ENCODE results near the gene ITGA7. TPM values are rescaled to one million over a fixed set of nuclear protein-coding genes. Genes with fewer than 3 reads are reported as not detected.

ITGA7 gene
- total RNA-seq, 1 experiment from 2014 or later: 2.1 TPM

GRCh38 chr12:55706568-55707218 lies 1.0 kb downstream of the ITGA7 start:
- POLR2A ChIA-PET: no interaction called here
- no peak for TF ChIP-seq CTCF (IDR thresholded peaks at IDR 0.05; ENCODE audit: unreplicated experiment)
- Mint-ChIP-seq H3K27me3 (ENCODE audit: insufficient read depth, unreplicated experiment) (peaks cover 38% of the 10 kb centered on the region), H3K4me3 (ENCODE audit: unreplicated experiment) (peak overlapping the region; percentile 60), H3K36me3 (ENCODE audit: insufficient read depth, unreplicated experiment) (no peaks in the 10 kb centered on the region), H3K4me1 (ENCODE audit: insufficient read depth, unreplicated experiment) (peaks cover 7% of the 10 kb centered on the region), H3K9me3 (ENCODE audit: unreplicated experiment) (no peaks in the 10 kb centered on the region), H3K27ac (ENCODE audit: low read depth, unreplicated experiment) (no peak overlapping the region)
- no TSS peak for BruUV-seq (replicated peaks)
- CTCF ChIA-PET: interaction anchor here (1.2 kb wide), 1 partner anchor 32 kb away, joined by 4 read pairs; no protein-coding TSS in a partner anchor
- intact Hi-C loops (cut with micrococcal nuclease): no loop called here
- no peak for DNase-seq (ENCODE audit: unreplicated experiment)

GRCh38 chr12:55705782-55706402 lies 1.8 kb downstream of the ITGA7 start:
- intact Hi-C loops (cut with micrococcal nuclease): no loop called here
- H3K4me3 Mint-ChIP-seq (ENCODE audit: unreplicated experiment): no peak overlapping the region
- CTCF ChIA-PET: interaction anchor here (1.2 kb wide), 1 partner anchor 33 kb away, joined by 4 read pairs; no protein-coding TSS in a partner anchor
- no peaks in the 10 kb centered on the region for H3K36me3 Mint-ChIP-seq (ENCODE audit: insufficient read depth, unreplicated experiment)
- POLR2A ChIA-PET: interaction anchor here (0.6 kb wide), 1 partner anchor 658 kb away, joined by 4 read pairs; no protein-coding TSS in a partner anchor
- no peak for TF ChIP-seq CTCF (IDR thresholded peaks at IDR 0.05; ENCODE audit: unreplicated experiment)
- DNase-seq (ENCODE audit: unreplicated experiment): no peak
- H3K4me1 Mint-ChIP-seq (ENCODE audit: insufficient read depth, unreplicated experiment): peaks cover 7% of the 10 kb centered on the region
- H3K9me3 Mint-ChIP-seq (ENCODE audit: unreplicated experiment): no peaks in the 10 kb centered on the region
- no peak overlapping the region for H3K27ac Mint-ChIP-seq (ENCODE audit: low read depth, unreplicated experiment)
- no TSS peak for BruUV-seq (replicated peaks)
- peaks cover 38% of the 10 kb centered on the region for H3K27me3 Mint-ChIP-seq (ENCODE audit: insufficient read depth, unreplicated experiment)

- H3K9me3 Mint-ChIP-seq (ENCODE audit: unreplicated experiment): no peaks in the 10 kb centered on the region
- BruUV-seq (replicated peaks): no TSS peak
- H3K27me3 Mint-ChIP-seq (ENCODE audit: insufficient read depth, unreplicated experiment): peaks cover 35% of the 10 kb centered on the region
- H3K4me1 Mint-ChIP-seq (ENCODE audit: insufficient read depth, unreplicated experiment): peaks cover 9% of the 10 kb centered on the region
- no peak overlapping the region for H3K27ac Mint-ChIP-seq (ENCODE audit: low read depth, unreplicated experiment)
- CTCF ChIA-PET: interaction anchor here (0.6 to 1.2 kb wide), 2 partner anchors 16 to 34 kb away, joined by 3 to 4 read pairs; no protein-coding TSS in a partner anchor
- POLR2A ChIA-PET: interaction anchor here (0.6 kb wide), 1 partner anchor 659 kb away, joined by 4 read pairs; no protein-coding TSS in a partner anchor
- intact Hi-C loops (cut with micrococcal nuclease): no loop called here
- H3K4me3 Mint-ChIP-seq (ENCODE audit: unreplicated experiment): no peak overlapping the region
- no peak for DNase-seq (ENCODE audit: unreplicated experiment)
- H3K36me3 Mint-ChIP-seq (ENCODE audit: insufficient read depth, unreplicated experiment): no peaks in the 10 kb centered on the region
- no peak for TF ChIP-seq CTCF (IDR thresholded peaks at IDR 0.05; ENCODE audit: unreplicated experiment)
Observed at GRCh38 chr12:55704824-55705718, 2.6 kb downstream of the ITGA7 start.

Measured in MCF 10A (cell line).